GM12878 (cell line): Measurements from ENCODE around the gene RASGRF2. TPM values are rescaled to one million over a fixed set of nuclear protein-coding genes. Genes with fewer than 3 reads are reported as not detected.

Experiments
- ATAC-seq: fragments of 200-7000 bp; cut with Tn5 transposase; 3 replicates; pipeline ENCODE4 v1.9.1; 2020; ENCODE audit warnings: mild to moderate bottlenecking, moderate library complexity
- BruUV-seq: library from RNA; stranded (reverse); fragments of 400-500 nt; replicated peaks from 2 replicates; lab custom pipeline; 2021; lab: Mats Ljungman, UMichigan
- CTCF ChIA-PET: fragments of 300-600 bp; sonication (Branson Sonifier 250); formaldehyde crosslinking; extraction: SDS; loops from one replicate; lab custom pipeline; 2021; ENCODE audit warnings: inconsistent platforms; lab: Yijun Ruan, JAX
- POLR2A ChIA-PET: fragments of 350-600 bp; formaldehyde crosslinking; extraction: SDS; loops from one replicate; lab custom pipeline; 2021; ENCODE audit warnings: inconsistent platforms; lab: Charles Lee
- RAD21 ChIA-PET: fragments of 300-600 bp; sonication (Branson Sonifier 250); formaldehyde crosslinking; loops from one replicate; lab custom pipeline; 2023; ENCODE audit warnings: antibody characterized with exemption; ENCODE audit not compliant: unreplicated experiment; lab: Charles Lee
- SMC1A ChIA-PET: fragments of 300-600 bp; sonication (Branson Sonifier 250); formaldehyde crosslinking; loops from one replicate; lab custom pipeline; 2023; ENCODE audit not compliant: unreplicated experiment, uncharacterized antibody; lab: Charles Lee
- DNase-seq: peaks from one replicate; pipeline ENCODE4 v3.0.0-alpha.2; 2011; ENCODE audit warnings: low read depth, low spot score
- FAIRE-seq: peaks from 3 replicates; lab custom pipeline; 2011; peaks lifted over from hg19 to GRCh38; lab: Jason Lieb, UNC
- H2AFZ ChIP-seq: 2 replicates; pipeline ENCODE4 v1.6.0; 2011; ENCODE audit warnings: low read depth, low read length, control low read depth; ENCODE audit not compliant: control insufficient read depth
- H3K27ac ChIP-seq: 2 replicates; pipeline ENCODE4 v1.5.1; 2011; ENCODE audit warnings: control low read depth; ENCODE audit not compliant: control insufficient read depth, insufficient read depth
- H3K27me3 ChIP-seq, 2 experiments: replicated peaks in 1 of 2; 2 replicates each; pipeline versions ENCODE4 v1.6.0 to v1.6.1; 2011; ENCODE audit warnings: low read length in 1 of 2; ENCODE audit not compliant: control insufficient read depth in 2 of 2, insufficient read depth in 2 of 2
- H3K36me3 ChIP-seq, 2 experiments: 2 replicates each; pipeline ENCODE4 v1.5.1; 2011; ENCODE audit warnings: low read length in 1 of 2; ENCODE audit not compliant: control insufficient read depth in 2 of 2, insufficient read depth in 2 of 2
- H3K4me1 ChIP-seq: 2 replicates; pipeline ENCODE4 v1.6.1; 2011; ENCODE audit warnings: mild to moderate bottlenecking, low read length, moderate library complexity, mixed read lengths; ENCODE audit not compliant: control insufficient read depth, insufficient read depth
- H3K4me2 ChIP-seq: 2 replicates; pipeline ENCODE4 v1.6.0; 2011; ENCODE audit warnings: control low read depth; ENCODE audit not compliant: control insufficient read depth, insufficient read depth
- H3K4me3 ChIP-seq: fragments of 200-600 bp; sonication (generic); 2 replicates; pipeline ENCODE4 v1.5.1; 2016
- H3K79me2 ChIP-seq: 2 replicates; pipeline ENCODE4 v1.6.0; 2011; ENCODE audit warnings: low read length; ENCODE audit not compliant: control insufficient read depth, insufficient read depth
- H3K9ac ChIP-seq: 2 replicates; pipeline ENCODE4 v1.8.0; 2011; ENCODE audit warnings: low read length, control low read depth, mixed read lengths; ENCODE audit not compliant: control insufficient read depth, insufficient read depth
- H3K9me3 ChIP-seq: replicated peaks from 3 replicates; pipeline ENCODE4 v1.5.1; 2011; ENCODE audit warnings: mild to moderate bottlenecking, low read length; ENCODE audit not compliant: control insufficient read depth, insufficient read depth
- H4K20me1 ChIP-seq: 2 replicates; pipeline ENCODE4 v1.6.0; 2011; ENCODE audit not compliant: control insufficient read depth, insufficient read depth
- BACH1 ChIP-seq: fragments of 450-650 bp; IDR thresholded peaks from 2 replicates; pipeline ENCODE4 v1.6.1; 2017; ENCODE audit warnings: mild to moderate bottlenecking, borderline replicate concordance
- GABPA ChIP-seq: IDR thresholded peaks from 2 replicates; pipeline ENCODE4 v1.6.1; 2014; ENCODE audit warnings: antibody characterized with exemption, low read depth, mild to moderate bottlenecking, inconsistent platforms
- IRF4 ChIP-seq: IDR thresholded peaks from 2 replicates; pipeline ENCODE4 v1.6.1; 2011; ENCODE audit warnings: low read depth, low read length
- NR2F1 ChIP-seq: fragments of 450-650 bp; conservative IDR thresholded peaks from 2 replicates; pipeline ENCODE4 v1.6.1; 2017; ENCODE audit warnings: mild to moderate bottlenecking
- RAD21 ChIP-seq: IDR thresholded peaks from 2 replicates; pipeline ENCODE4 v1.6.1; 2011; ENCODE audit warnings: mild to moderate bottlenecking, low read depth, low read length, moderate library complexity; ENCODE audit not compliant: insufficient read depth
- SIX5 ChIP-seq: IDR thresholded peaks from 2 replicates; pipeline ENCODE4 v1.6.1; 2011; ENCODE audit warnings: mild to moderate bottlenecking, low read depth, low read length, moderate library complexity; ENCODE audit not compliant: severe bottlenecking
- WGBS: methylation state at CpG from one replicate; pipeline ENCODE4 v1.1.6; 2016; ENCODE audit warnings: low lambda C conversion rate; ENCODE audit not compliant: insufficient replicate concordance, insufficient coverage; ENCODE audit errors: missing lambda C conversion rate; 5-methylcytosine and 5-hydroxymethylcytosine counted together
- in situ Hi-C: fragments of 300-500 bp; cut with MboI; formaldehyde crosslinking; loops from 9 replicates; pipeline ENCODE4 v1.14.3; 2018; ENCODE audit warnings: mixed read lengths
- intact Hi-C: fragments of 100-400 bp; cut with micrococcal nuclease; formaldehyde crosslinking; loops from one replicate; pipeline ENCODE4 v1.14.2; 2022; ENCODE audit not compliant: unreplicated experiment
- polyA plus RNA-seq, 11 experiments: library from polyadenylated mRNA; depleted of rRNA in 4 of 11; unstranded in 6 of 11; stranded (reverse) in 5 of 11; fragments of >200 nt; fragmentation: Nextera tagmentation in 4 of 11; fragmentation: Illumina TruSeq in 1 of 11; extraction: Ambion mirVana in 4 of 11; extraction: Trizol in 1 of 11; gene quantifications; 1 replicate in 1 of 11; 2 replicates in 10 of 11; pipeline versions ENCODE4 v1.2.1 to v1.2.3, GENCODE V29; 2011 to 2016; ENCODE audit warnings: inconsistent platforms in 2 of 11, missing spikeins in 2 of 11, low read depth in 1 of 11
- total RNA-seq, 4 experiments: library from RNA; depleted of rRNA in 3 of 4; stranded (reverse); fragments of >200 nt in 3 of 4; fragmentation: Illumina TruSeq in 1 of 4; extraction: Trizol in 1 of 4; gene quantifications; 2 replicates each; pipeline versions ENCODE4 v1.2.1 to v1.2.3, GENCODE V29; 2013 to 2021
- TF ChIP-seq, protein P1 (sequence below): IDR thresholded peaks from 2 replicates; pipeline ENCODE4 v1.6.1; 2011; ENCODE audit warnings: borderline replicate concordance, low read depth, mild to moderate bottlenecking, moderate library complexity, low read length; ENCODE audit not compliant: insufficient read depth, poor library complexity, severe bottlenecking

Gene RASGRF2
- total and polyA plus RNA-seq, 10 of the 15 experiments (the other 5 are each of a cell fraction or from before 2014, with no cell fraction given), result 0.05 to 0.24 (median 0.07) TPM

DNA sequence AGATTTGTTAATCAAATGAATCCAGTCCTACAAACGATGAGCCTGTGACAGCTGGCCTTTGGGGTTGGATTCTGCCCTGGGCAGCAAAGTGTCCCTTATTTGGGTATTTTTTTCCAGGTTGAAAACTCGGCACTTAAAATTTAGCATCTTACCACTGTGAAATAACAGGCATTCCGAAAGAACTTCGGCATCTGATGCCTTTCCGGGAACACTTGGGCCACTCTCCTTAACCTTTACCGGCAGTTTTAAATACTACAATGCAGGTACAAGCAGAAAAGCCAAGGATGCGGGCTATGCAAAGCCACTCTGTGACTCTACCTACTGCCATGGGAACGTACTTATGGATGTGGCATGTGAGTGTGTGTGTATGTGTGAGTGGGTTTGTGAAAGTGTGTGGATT is 1.0 kb upstream of the RASGRF2 start (continued):
- TF ChIP-seq, protein P1, sequence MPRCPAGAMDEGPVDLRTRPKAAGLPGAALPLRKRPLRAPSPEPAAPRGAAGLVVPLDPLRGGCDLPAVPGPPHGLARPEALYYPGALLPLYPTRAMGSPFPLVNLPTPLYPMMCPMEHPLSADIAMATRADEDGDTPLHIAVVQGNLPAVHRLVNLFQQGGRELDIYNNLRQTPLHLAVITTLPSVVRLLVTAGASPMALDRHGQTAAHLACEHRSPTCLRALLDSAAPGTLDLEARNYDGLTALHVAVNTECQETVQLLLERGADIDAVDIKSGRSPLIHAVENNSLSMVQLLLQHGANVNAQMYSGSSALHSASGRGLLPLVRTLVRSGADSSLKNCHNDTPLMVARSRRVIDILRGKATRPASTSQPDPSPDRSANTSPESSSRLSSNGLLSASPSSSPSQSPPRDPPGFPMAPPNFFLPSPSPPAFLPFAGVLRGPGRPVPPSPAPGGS, result no peak
- TF ChIP-seq NR2F1, result no peak

DNA sequence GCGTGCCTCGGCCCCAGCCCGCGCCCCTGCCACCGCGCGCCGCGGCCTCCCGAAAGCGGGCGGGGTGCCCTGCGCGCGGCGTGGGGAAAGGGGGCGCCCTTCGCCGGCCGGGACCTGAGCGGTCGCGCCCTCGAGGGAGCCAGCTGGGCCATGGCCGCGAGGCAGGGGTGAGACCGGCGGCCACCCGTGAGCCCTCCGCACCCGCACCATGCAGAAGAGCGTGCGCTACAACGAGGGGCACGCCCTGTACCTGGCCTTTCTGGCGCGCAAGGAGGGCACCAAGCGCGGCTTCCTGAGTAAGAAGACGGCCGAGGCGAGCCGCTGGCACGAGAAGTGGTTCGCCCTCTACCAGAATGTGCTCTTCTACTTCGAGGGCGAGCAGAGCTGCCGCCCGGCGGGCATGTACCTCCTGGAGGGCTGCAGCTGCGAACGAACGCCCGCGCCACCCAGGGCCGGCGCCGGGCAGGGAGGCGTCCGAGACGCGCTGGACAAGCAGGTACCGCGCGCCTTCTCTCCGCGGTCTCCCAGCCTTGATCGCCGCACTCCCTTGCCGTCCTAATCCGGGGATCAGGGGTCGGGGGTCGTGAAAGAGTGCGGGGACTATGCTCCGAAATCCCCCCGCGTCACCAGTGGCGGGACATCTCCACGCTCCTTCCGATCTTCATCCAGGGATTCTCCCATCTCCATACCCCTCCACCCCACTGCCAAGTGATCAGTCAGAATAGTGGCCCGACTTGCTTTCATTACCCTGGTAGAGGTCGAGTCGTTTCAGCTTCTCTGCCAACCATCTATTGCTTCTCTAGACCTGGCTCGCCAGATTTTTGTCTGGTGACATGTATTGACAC is 590 bp downstream of the RASGRF2 start:
- FAIRE-seq (no peak), DNase-seq (no peak)
- WGBS, result 34% methylated on average over 51 of the region's 84 CpGs

More for the DNA sequence above, 590 bp downstream of the RASGRF2 start:
- Histone ChIP-seq H3K4me3 (no peak overlapping the region), H3K4me1 (no peaks in the 10 kb centered on the region), H2AFZ (no peak overlapping the region), H3K4me2 (no peak overlapping the region), H3K9me3 (no peaks in the 10 kb centered on the region; the same call in 2 of the 3 replicates), H3K9ac (no peak overlapping the region), H4K20me1 (no peaks in the 10 kb centered on the region), H3K36me3 (no peaks in the 10 kb centered on the region), H3K27me3 (peaks cover 8 to 12% of the 10 kb centered on the region in 2 experiments), H3K79me2 (no peaks in the 10 kb centered on the region), H3K27ac (no peak overlapping the region)
- ChIA-PET RAD21 (no interaction called here), CTCF (no interaction called here), POLR2A (no interaction called here), SMC1A (no interaction called here)
- intact Hi-C loops (no loop called here), in situ Hi-C loops (no loop called here)
- BruUV-seq, result no TSS peak
- ATAC-seq, result no peak
- TF ChIP-seq BACH1 (no peak), SIX5 (no peak), GABPA (no peak), RAD21 (no peak), IRF4 (no peak)
